OCI-LY1 (cell line): ENCODE results near the gene CCNH.
A peak's percentile ranks its signal among the peaks of the same experiment; 100 is the strongest.

ENCODE experiments used
- H2AFZ ChIP-seq: fragments of 200-600 bp; sonication (generic), shearing (Covaris generic); 2 replicates; pipeline ENCODE4 v1.6.0; 2014; ENCODE audit warnings: antibody characterized with exemption, mild to moderate bottlenecking, low read length
- H3F3A ChIP-seq: fragments of 200-600 bp; sonication (generic), shearing (Covaris generic); 2 replicates; pipeline ENCODE4 v1.6.0; 2014; ENCODE audit warnings: mild to moderate bottlenecking, antibody characterized with exemption, low read length, moderate library complexity; ENCODE audit not compliant: insufficient read depth
- H3K27ac ChIP-seq: fragments of 200-600 bp; sonication (generic); 2 replicates; pipeline ENCODE4 v1.5.1; 2014; ENCODE audit warnings: low read length, mixed run types, mild to moderate bottlenecking, low read depth; ENCODE audit not compliant: poor library complexity, severe bottlenecking
- H3K27me3 ChIP-seq: fragments of 200-600 bp; sonication (generic); 2 replicates; pipeline ENCODE4 v1.6.0; 2014; ENCODE audit warnings: antibody characterized with exemption, mild to moderate bottlenecking, low read length, moderate library complexity; ENCODE audit not compliant: insufficient read depth
- H3K36me3 ChIP-seq: fragments of 200-600 bp; sonication (generic); 2 replicates; pipeline ENCODE4 v1.6.1; 2014; ENCODE audit warnings: mild to moderate bottlenecking, antibody characterized with exemption, low read length, moderate library complexity, mixed read lengths; ENCODE audit not compliant: insufficient read depth
- H3K4me1 ChIP-seq: fragments of 200-600 bp; sonication (generic); 2 replicates; pipeline ENCODE4 v1.5.1; 2014; ENCODE audit warnings: mild to moderate bottlenecking, low read length, moderate library complexity; ENCODE audit not compliant: insufficient read depth, severe bottlenecking
- H3K4me2 ChIP-seq: fragments of 200-600 bp; sonication (generic), shearing (Covaris generic); 2 replicates; pipeline ENCODE4 v1.6.1; 2014; ENCODE audit warnings: low read length
- H3K4me3 ChIP-seq: fragments of 200-600 bp; sonication (generic); 2 replicates; pipeline ENCODE4 v1.5.1; 2014; ENCODE audit warnings: low read length, low read depth, mild to moderate bottlenecking, mixed read lengths; ENCODE audit not compliant: poor library complexity, severe bottlenecking
- H3K79me2 ChIP-seq: fragments of 200-600 bp; shearing (Covaris generic); 2 replicates; pipeline ENCODE4 v1.6.1; 2016; ENCODE audit warnings: mixed run types, low read length, mixed read lengths; ENCODE audit not compliant: insufficient read depth
- H3K9ac ChIP-seq: fragments of 200-600 bp; sonication (generic), shearing (Covaris generic); 2 replicates; pipeline ENCODE4 v1.6.1; 2014; ENCODE audit warnings: mild to moderate bottlenecking, low read length, mixed read lengths
- H3K9me2 ChIP-seq: fragments of 200-600 bp; sonication (generic), shearing (Covaris generic); 2 replicates; pipeline ENCODE4 v1.6.1; 2014; ENCODE audit warnings: low read depth, mild to moderate bottlenecking, low read length, mixed read lengths
- H3K9me3 ChIP-seq: fragments of 200-600 bp; shearing (Covaris generic); 2 replicates; pipeline ENCODE4 v1.6.1; 2014; ENCODE audit warnings: low read length, mixed read lengths
- H4K20me1 ChIP-seq: fragments of 200-600 bp; sonication (generic), shearing (Covaris generic); 2 replicates; pipeline ENCODE4 v1.6.0; 2016; ENCODE audit warnings: mild to moderate bottlenecking, low read length; ENCODE audit not compliant: insufficient read depth
- EZH2 ChIP-seq: fragments of 200-600 bp; sonication (generic), shearing (Covaris generic); IDR thresholded peaks from 2 replicates; pipeline ENCODE4 v1.8.0; 2017; ENCODE audit warnings: borderline replicate concordance, mixed run types, mild to moderate bottlenecking, antibody characterized with exemption, low read length, moderate library complexity, mixed read lengths
- TF ChIP-seq, protein P1 (sequence below): fragments of 200-600 bp; sonication (generic), shearing (Covaris generic); IDR thresholded peaks from 2 replicates; pipeline ENCODE4 v1.5.1; 2017; ENCODE audit warnings: mild to moderate bottlenecking, antibody characterized with exemption, low read length, moderate library complexity, mixed read lengths

Gene CCNH

DNA sequence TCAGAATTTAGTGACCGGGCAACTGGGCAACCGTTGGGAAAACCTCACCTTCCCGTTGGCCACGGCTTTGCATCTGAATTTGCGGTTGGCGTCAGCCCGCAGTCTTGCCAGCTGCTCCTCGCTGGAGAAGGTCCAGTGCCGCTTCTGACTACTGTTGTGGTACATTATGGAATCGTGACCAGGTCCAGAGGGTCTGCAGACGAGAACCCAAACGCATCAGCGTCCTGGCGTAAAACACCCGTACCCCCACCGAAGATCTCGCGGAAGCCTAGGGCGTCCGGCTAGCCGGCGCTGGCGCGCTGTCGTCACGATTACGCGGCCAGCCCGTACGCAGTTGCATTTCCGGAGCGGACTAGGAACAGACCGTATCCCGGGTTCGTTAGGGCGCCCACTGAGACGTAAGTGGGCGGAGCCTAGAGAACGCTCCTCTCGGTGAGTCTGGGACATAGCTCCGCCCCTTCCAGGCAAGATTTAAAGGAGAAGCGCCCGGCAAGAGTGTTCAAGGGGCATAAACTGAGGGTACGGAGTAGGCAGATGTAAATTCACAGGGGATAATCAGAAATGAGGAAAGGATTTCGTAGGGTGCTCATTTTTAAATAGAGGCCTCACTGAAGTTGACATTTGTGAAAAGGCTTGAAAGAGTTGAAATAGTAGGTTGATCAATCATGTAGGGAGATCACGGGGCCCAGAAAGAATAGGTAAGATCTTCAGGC is at the start of gene CCNH:
TSS of gene CCNH (minus strand) at position 301 of the 713 bp plus-strand sequence. CDS start at position 165, 136 bp downstream.
- peak within 1 kb of the TSS; percentile 51 for H3K27ac ChIP-seq
- H4K20me1 ChIP-seq, result no peaks in the 10 kb centered on the region
- peaks cover 29% of the 10 kb centered on the region for H3K36me3 ChIP-seq
- TF ChIP-seq, protein P1, sequence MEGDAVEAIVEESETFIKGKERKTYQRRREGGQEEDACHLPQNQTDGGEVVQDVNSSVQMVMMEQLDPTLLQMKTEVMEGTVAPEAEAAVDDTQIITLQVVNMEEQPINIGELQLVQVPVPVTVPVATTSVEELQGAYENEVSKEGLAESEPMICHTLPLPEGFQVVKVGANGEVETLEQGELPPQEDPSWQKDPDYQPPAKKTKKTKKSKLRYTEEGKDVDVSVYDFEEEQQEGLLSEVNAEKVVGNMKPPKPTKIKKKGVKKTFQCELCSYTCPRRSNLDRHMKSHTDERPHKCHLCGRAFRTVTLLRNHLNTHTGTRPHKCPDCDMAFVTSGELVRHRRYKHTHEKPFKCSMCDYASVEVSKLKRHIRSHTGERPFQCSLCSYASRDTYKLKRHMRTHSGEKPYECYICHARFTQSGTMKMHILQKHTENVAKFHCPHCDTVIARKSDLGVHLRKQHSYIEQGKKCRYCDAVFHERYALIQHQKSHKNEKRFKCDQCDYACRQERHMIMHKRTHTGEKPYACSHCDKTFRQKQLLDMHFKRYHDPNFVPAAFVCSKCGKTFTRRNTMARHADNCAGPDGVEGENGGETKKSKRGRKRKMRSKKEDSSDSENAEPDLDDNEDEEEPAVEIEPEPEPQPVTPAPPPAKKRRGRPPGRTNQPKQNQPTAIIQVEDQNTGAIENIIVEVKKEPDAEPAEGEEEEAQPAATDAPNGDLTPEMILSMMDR, result no peak
- no peak for TF ChIP-seq EZH2
- no peaks in the 10 kb centered on the region for H3K9me2 ChIP-seq
- peaks cover 23% of the 10 kb centered on the region for H3K4me1 ChIP-seq
- peak within 1 kb of the TSS; percentile 80 for H3K4me2 ChIP-seq
- peak within 1 kb of the TSS; percentile 94 for H3K4me3 ChIP-seq
- peak within 1 kb of the TSS; percentile 99 for H2AFZ ChIP-seq
- H3F3A ChIP-seq, result no peaks in the 10 kb centered on the region
- no peaks in the 10 kb centered on the region for H3K27me3 ChIP-seq
- H3K79me2 ChIP-seq, result peaks cover 15% of the 10 kb centered on the region
- H3K9me3 ChIP-seq, result no peaks in the 10 kb centered on the region
- H3K9ac ChIP-seq, result peak within 1 kb of the TSS; percentile 96

DNA sequence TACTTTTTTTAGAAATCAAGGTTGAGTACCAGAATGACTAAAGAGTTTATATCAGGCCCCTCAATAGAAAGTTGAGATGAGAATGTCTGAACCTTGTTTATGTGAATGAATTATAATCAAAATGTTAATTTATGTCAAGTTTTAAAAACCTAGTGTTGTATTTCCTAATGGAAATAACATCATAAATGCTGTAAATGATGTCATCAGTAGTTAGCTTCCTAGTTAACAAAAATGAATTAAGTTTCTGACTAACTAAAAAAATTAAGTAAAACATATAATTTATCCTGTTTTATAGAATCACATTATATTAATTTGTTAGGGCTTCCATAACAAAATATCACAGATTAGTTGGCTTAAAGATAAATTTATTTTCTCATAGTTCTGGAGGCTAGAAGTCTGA is 45.0 kb upstream of the CCNH start:
- no peaks in the 10 kb centered on the region for H3K9me3 ChIP-seq
- TF ChIP-seq, protein P1, result no peak
- no peak for TF ChIP-seq EZH2
- no peaks in the 10 kb centered on the region for H4K20me1 ChIP-seq
- H2AFZ ChIP-seq, result no peak overlapping the region
- no peaks in the 10 kb centered on the region for H3K9me2 ChIP-seq
- H3K4me3 ChIP-seq, result no peak overlapping the region
- no peak overlapping the region for H3K9ac ChIP-seq
- H3K4me1 ChIP-seq, result no peaks in the 10 kb centered on the region
- H3F3A ChIP-seq, result no peaks in the 10 kb centered on the region
- no peaks in the 10 kb centered on the region for H3K79me2 ChIP-seq
- no peak overlapping the region for H3K27ac ChIP-seq
- no peaks in the 10 kb centered on the region for H3K27me3 ChIP-seq
- no peaks in the 10 kb centered on the region for H3K36me3 ChIP-seq
- H3K4me2 ChIP-seq, result no peak overlapping the region

DNA sequence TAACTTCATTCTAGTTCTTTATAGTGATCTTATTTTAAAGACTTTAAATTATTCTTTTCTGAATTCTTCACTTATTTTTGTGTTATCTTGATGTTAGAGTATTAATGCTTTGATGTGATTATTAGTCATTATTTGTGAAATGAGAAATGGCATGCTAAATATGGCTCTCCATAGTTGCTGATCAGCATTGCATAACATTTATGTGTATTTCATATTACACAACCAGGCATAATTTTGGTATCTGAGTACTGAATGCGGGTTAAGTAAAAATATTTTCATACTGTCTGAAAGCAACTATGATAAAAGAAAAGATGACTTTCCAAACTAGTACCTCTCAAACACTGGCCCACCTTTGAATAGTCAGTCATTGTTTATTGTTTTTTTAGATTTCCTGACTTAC is 41.1 kb upstream of the CCNH start:
- H3K27ac ChIP-seq, result no peak overlapping the region
- H3K9me3 ChIP-seq, result no peaks in the 10 kb centered on the region
- no peak overlapping the region for H3K4me3 ChIP-seq
- no peaks in the 10 kb centered on the region for H4K20me1 ChIP-seq
- no peaks in the 10 kb centered on the region for H3F3A ChIP-seq
- no peaks in the 10 kb centered on the region for H3K79me2 ChIP-seq
- H3K4me2 ChIP-seq, result no peak overlapping the region
- H3K36me3 ChIP-seq, result no peaks in the 10 kb centered on the region
- no peak overlapping the region for H2AFZ ChIP-seq
- H3K27me3 ChIP-seq, result no peaks in the 10 kb centered on the region
- H3K4me1 ChIP-seq, result no peaks in the 10 kb centered on the region
- H3K9ac ChIP-seq, result no peak overlapping the region
- TF ChIP-seq EZH2, result no peak
- TF ChIP-seq, protein P1, result no peak
- no peaks in the 10 kb centered on the region for H3K9me2 ChIP-seq
